HG03064 (cell line): ENCODE data around the gene LYL1.

ENCODE experiments used
- ATAC-seq: cut with Tn5 transposase; IDR thresholded peaks from one replicate; pipeline ENCODE4 v1.9.1; 2021; ENCODE audit warnings: low read depth; ENCODE audit not compliant: unreplicated experiment

The LYL1 gene

DNA sequence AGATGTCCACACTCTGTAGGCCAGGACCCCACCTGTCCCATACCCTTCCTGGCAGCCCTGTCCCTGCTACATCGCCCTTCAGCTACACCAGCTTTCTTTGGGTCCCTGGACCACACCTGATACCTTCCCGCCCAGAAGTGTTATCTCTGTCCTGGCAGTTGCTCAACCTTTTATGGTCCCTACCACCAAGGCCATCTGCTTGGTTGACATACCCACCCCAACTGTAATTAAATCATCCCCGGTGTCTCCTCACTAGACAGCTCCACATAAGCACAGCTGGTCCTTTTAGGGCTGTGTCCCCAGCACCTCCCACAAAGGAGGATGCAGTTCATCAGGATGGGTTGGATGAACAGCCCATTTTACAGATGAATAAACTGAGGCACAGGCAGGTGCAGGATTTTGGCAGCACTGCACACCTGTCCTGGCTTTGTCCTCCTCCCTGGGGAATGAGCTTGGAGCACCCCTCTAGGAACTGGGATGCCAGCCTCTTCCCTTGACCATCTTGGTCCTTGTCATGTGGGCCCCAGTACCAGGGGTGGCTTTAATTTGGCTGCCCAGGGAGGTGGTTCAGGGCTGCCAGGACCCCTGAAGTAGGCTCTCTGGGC is 28.3 kb upstream of the LYL1 start:
- ATAC-seq: no peak

DNA sequence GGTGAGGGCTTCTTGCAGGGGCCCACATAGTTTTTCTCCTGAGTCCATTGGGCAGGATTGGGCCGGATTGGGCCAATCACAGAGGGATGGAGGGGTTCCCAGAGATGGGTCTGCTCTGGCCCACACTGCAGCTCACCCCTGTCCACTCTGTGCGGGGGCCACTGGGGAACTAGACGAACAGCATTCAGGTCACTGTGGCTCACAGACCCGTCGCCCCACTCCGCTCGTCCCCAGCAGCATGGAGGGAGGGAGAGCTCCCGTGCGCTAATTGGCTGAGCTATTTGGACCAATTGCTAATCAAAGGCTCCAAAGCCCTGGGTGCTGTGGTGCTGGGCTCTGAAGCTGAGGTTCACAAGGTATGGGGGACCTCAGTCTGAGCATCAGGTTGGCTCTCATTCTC is 26.7 kb upstream of the LYL1 start:
- ATAC-seq: no peak

DNA sequence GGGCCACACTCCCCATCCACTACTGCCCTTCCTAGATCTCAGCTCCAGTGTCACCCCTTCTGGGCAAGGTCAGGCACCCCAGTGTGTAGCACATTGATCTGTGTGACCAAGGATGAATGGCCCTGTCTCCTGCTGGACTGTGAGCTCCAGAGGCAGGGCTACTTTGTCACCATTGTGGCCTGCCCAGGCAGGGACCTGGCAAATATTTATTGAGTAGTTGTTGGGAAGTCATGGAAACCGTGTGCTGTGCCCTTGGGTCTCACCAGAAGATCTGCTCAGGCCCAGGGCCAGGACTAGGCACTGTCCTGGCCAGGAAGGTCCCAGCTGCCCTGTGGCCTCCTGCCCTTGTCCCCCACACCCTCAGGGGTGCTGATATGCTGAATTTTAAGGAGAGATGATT is 25.9 kb upstream of the LYL1 start:
- no peak for ATAC-seq

DNA sequence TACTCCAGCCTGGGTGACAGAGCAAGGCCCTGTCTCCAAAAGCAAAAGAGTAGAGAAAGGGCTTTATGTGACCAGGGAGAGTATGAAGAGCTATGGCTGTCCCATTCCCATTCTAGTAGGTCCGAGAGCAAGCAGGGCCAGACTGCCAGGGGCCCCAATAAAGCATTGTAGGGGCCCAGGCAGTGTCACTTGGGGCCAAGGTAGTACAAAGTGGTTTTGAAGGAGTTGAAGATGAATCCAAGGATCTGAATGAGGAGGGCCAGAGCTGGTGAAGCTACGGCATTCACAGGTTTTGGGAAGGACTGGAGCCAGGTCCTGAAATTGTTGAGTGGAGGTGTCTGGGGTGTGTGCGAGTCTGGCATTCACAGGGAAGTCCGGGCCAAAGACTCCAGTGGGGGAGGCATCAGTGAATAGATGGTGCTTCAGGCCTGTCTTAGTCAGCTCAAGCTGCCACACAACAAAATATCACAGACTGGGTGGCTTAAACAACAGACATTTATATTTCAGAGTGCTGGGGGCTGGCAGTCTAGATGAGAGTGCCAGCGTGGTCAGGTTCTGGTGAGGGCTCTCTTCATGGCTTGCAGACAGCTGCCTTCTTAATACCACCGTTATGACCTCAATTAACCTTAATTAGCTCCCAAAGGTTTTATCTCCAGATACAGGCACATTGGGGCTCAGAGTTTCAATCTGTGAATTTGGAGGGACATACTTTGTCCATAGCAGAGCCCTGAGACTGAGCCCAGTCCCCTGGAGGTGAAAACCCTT is 25.3 kb upstream of the LYL1 start:
- ATAC-seq: no peak

DNA sequence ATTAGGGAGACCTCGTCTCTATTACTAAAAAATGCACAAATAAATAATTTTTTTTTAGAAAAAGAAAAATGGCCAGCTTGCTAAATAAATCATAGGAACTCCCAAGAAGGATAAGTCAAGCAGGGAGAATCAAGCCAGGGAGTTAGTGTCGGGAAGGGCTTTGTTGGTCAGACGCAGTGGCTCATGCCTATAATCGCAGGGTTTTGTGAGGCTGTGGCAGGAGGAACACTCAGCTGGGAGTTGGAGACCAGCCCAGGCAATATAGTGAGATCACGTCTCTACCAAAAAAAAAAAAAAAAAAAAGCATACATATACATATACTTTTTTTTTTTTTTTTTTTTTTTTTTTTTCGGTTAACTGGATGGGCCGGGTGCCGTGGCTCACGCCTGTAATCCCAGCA is 24.4 kb upstream of the LYL1 start:
- no peak for ATAC-seq

DNA sequence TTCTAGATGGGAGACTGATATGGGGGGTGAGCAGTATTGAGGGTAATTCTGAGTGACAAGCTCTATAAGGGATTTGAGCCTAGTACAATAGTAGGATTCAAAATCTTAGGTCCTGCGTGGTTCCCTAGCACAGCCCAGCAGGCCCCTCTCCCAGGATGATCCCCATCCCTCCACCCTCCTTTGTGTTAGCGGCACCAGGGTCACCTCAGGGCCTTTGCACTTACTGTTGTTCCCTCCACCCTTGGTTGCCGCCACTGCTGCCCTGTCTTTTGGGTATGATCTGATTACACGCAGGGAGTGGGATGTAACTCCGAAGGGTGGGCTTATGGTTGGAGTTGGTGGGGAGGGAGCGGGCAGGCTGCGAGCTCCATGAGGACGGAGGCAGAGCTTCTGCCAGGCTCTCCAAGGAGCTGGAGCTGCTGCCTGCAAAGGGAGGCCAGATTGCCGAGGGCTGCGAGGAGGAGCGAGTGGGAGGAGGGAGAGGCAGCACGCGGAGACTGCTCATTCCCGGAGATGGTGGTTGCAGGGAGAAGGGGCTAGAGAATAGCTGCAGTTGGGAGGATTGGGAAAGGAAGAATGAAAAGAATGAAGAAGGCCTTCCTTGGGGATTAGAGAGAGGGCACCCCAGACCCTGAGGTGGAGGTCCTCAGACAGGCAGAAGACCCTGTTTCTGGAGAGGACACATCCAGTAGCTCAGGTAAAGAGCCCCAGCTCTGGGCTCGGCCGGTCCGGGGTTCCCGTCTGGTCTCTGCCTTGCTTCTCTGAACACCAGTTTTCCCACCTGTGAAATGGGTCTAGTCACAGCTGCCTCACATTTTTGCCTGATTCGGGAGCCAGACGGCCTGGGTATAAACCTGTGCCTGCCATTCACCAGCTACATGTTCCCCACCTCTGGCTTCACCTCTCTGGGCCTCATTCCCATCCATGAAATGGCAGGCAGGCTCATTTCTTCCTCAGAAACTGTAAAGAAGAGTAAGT is 20.6 kb upstream of the LYL1 start:
- no peak for ATAC-seq

DNA sequence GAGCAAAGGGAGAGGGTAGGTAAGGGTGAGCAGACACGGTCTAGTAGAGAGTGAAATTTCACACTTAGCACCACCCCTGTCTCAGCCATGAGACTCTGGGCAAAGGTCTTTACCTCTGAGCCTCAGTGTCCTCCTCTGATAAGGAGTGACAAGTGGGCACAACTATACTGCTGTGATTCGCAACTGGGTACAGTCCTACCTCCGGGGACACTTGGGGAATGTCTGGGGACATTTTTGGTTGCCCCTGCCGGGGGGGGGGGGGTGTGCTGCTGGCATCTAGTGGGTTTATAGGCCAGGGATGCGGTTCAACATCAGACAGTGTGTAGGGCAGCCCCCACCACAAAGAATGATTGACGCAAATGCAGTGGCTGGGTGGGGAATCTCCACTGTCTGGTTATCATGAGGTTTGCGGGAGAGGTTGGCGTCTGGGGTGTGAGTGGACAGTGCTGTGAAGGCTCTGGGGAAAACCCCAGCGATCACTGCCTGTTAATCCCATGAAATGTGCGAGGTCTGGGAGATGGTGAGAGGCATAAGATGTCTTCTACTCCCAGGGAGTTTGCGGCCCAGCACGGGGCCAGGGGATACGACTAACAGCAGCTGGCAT is 19.7 kb upstream of the LYL1 start:
- ATAC-seq: no peak

DNA sequence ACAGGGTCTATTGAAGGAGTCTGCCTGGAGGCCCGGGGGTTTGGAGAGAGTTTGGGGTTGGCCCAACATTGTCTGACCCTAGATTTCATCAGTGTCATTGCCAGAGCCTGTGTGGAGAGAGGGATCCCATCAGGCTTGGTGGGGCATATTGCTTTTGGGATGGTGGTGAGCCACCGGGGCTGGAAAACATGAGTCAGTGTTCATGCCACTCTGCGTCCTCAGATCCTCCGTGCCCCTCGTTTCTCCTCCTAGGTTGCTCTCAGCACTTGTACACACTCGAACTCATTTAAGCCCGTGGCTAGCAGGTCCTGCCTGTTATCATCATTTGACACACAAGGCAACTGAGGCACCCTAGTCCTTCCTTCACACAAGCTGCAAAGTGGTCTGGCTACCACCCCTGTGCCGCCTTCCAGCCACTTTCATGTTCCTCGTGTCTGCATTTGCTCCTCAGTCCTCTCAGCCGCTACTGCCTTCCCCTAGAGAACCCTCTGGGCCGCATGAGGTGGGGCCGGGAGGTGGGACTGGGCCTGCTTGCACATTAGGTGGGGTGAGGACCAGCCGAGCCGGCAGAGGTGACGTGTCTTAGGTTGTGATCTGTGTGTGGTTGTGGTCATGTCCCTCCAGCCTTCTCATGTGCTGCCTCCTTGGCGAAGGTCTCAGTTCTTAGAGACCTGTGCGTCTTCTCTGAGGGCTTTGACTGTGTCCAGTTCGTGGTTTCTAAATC is 19.1 kb upstream of the LYL1 start:
- ATAC-seq: no peak

DNA sequence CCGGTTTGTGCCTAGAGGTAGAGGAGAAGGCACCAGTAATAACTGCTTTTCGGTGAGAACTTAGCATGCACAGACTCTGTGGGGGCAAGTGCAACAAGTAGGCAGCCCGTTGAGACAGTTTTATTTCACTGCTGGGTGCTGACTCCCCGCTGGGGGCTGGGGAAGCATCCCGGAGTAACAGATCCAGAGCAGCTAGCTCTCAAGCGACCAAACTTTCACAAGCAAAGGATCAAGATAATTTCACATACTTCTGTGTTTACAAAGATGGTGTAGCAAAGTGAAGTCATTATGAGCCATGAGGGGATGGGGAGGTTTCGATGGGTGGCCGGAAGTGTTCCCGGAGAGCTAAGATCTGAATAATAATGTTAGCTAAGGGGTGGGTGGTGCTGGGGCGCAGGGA is 18.2 kb upstream of the LYL1 start:
- no peak for ATAC-seq

DNA sequence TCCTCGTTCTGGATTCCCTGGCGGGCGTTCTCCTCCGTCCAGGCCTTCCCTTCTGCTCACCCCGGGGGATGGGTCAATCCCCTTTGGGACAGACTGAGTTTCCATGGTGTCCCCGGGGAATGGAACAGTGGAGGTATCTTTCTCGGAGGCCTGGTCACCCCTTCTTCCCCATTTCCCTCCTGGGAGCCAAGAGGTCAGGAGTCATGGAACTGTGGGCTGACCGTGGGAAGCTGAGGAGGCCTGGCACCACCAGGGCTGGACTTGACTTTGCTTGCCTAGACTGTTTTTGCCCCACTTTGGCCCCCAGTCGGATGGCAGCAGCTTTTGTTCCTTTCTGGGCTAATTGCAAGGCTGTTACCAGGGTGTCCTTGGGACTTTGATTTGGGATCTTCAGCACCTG is 17.4 kb upstream of the LYL1 start:
- ATAC-seq: no peak

DNA sequence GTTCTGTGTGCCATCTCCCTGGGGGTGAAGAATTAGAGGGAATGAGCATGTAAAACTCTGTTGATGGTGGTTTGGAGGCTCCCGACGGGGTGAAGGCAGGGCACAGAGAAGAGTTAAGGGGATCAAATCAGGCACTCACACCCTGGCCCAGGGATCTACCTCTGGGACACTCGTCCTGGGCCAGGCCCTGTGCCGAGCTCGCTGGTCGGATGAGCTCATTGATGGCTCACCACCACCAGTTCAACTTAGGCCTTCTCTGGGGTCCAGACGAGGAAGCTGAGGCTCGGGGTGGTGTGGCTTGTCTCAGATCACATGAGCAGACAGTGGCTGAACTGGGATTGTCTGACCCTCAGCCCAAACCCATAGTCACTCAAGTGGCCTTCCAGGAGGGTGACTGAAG is 17.0 kb upstream of the LYL1 start:
- no peak for ATAC-seq

DNA sequence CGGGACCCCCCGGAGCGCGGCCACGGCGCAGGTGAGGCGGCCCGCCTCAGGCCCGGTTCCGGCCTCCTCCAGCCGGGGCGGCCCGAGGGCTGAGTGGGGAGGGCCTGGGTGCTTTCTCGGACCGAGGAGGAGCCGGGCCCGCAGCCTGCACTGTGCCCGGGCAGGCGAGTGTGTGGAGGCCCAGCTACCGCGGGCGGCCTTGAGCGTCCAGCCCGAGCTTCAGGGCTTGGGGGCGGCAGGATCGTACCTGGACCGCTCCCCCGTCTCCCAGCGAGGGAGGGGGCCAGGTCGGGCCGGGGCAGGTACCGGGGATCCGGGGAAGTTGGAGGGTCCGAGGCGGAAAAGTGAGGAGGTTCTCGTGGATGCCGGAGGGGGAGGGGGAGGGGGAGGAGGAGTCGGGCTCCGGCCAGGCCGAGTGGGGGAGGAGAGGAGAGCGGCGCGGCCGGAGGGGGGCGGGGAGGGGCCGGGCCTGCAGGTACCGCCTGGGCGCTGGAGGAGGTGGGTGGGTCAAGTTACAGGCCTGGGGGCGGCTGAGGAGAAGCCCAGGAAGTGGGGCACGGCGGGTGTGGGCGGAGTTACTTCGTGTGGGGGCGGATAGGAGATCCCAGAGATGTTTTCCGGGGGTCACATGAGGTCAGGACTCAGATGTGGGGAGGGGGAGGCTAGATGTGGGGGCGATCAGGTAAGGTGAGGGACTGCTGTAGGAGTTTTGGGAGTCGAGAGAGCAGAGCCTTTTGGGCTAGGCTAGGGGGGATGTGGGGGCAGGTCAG is 16.0 kb upstream of the LYL1 start:
- ATAC-seq: no peak

DNA sequence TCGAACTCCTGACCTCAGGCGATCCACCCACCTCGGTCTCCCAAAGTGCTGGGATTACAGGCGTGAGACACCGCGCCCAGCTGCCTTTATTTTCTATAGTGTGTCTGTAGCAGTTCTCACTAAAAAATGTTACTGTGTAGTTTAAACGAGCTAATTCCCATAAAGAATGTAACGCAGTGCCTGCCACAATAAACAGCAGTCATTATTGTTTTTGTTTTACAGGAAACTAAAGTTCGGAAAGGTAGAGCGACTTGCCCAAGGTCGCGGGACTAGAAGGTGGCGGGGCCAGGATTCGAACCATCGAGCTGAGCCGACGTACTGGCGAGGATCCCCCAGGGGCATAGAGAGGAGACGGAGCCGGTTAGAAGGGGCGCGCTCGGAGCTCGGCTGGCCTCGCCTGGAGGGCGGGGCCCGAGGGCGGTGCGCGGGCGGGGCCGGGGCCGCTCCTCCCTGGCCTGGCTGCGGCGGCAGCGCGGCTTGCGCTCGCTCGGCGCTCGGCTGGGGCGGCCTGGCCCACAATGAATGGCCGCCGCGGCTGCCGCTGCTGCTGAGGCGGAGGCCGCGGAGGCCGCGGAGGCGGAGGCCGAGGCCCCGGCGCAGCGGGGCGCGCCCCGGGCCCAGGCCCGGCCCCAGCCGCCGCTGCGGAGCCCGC is 15.2 kb upstream of the LYL1 start, which contains the start of gene NACC1:
Gene NACC1 (plus strand): TSS at position 493 of the 652 bp plus-strand sequence. CDS start 16,944 bp downstream, outside the sequence.
- ATAC-seq: peak; percentile 50

DNA sequence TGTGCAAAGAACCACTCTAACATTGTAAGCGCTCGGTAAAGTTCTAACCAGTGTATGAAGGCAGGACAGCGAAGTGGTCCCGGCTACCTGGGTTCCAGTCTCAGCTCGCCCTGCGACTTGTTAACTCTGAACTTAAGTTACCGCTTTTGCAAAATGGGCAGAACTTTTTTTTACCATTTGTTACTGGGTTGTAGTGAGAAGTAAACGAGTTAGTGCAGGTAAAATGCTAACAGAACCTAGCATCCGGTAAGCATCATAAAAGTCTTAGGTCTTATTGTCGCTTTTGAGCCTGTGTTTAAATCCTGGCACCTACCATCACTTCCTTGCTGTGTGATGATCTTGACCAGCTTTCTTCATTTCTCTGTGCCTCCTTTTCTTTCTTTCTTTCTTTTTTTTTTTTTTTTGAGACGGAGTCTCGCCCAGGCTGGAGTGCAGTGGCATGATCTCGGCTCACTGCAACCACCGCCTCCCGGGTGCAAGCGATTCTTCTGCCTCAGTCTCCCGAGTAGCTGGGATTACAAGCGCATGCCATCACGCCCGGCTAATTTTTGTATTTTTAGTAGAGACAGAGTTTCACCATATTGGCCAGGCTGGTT is 14.6 kb upstream of the LYL1 start:
- no peak for ATAC-seq

DNA sequence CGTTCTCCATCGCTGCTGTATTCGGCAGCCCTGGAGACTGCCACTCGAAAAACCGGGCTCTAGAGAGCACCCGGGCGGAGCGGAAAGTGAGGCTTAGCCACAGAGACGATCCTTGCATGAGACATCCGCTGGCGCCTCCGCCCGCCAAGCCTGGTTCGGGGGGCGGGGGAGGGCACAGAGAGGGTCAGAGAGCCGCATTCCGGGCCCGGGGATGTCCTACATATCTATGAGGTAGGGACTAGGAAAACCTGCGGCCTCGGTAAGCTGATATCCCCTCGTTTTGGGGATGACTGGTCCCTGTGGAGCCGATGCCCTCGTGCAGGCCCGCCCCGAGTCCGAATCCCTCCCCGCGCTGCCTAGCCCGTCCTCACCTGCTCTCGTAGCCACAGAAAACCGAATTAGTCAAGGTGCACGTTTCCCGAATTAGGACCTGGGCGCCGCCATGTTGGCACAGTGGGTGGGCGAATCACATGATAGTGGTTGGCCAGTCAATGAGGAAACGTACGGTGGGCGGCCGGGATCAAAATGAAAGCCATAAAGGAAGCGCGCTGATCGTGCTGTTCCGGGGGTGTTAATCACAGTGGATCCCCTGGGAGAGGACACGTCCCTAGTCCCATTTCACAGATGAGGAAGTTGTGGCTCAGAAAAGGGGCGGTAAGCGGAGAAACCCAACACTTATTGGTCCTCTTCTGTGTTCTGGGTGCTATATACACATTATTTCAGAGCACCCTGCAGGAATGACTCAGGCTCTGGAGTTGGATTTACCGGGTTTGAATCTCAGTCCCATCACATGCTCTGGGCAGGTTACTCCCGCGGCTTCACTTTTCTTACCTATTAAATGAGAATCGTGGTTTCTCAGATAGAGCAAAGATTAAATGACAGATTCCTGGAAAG is 13.9 kb upstream of the LYL1 start, which contains the start of gene TRMT1:
Gene TRMT1 (minus strand): TSS at position 459 of the 894 bp plus-strand sequence. CDS start 341 bp downstream, at position 118.
- no peak for ATAC-seq

DNA sequence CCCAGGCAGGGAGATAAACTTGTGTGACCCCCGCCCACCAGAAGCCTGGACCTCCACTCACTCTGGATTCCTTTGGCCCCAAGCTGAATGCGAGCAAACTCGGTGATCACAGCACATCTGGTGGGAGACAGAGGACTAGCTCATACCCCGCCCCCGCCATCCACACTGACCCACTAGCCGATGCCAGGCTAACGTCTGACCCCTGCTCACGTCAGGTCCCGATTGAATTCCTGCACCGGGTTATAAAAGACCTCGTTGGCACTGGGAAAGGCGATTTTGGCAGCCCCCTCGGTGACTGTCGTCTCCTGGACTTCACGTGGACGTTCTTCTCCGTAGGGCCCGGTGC is 13.3 kb upstream of the LYL1 start:
- no peak for ATAC-seq

DNA sequence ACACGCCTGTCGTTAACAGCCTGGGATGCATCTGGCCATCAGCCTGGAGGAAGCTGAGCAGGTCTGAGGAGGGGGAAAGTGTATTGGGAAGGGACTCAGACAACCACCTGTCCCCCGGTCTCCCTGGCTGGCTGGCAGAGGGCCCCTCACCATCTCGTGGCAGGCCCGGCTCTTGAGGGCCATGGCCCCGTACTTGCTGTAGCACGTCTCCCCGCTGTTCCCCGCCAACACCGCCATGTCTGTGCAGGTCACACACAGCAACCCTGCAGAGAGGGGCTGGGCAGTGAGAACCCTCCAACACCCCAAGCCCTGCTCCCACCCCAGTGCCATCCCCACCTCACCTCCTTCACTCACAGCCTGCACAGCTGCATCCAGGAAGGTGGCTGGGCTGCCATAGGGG is 9.9 kb upstream of the LYL1 start:
- ATAC-seq: no peak
